Upper lobe of left lung (tissue), 6 donors: ENCODE results near the gene USP54. TPM values are rescaled to one million over a fixed set of nuclear protein-coding genes. Genes with fewer than 3 reads are reported as not detected.
A peak's percentile ranks its signal among the peaks of the same experiment; 100 is the strongest.
"Not testable (repeated sequence)": the region's sequence is repeated elsewhere in the genome, so short reads cannot be mapped to it uniquely, and the experiment has no call there.

ENCODE experiments used
- ATAC-seq, 2 donors: fragments of 200-7000 bp; cut with Tn5 transposase; one replicate each; pipeline ENCODE4 v1.9.1; 2022; ENCODE audit warnings: mild to moderate bottlenecking in 2 of 2, moderate library complexity in 2 of 2; ENCODE audit not compliant: low FRiP score in 2 of 2
- DNase-seq, 2 donors: peaks; one replicate each; pipeline ENCODE4 v3.0.0-alpha.2; 2019 to 2020
- H3K27ac ChIP-seq, 4 donors: fragments of 200-600 bp; sonication (generic); one replicate each; pipeline ENCODE4 v1.5.1; 2016 to 2019
- H3K27me3 ChIP-seq, 4 donors: fragments of 200-600 bp; sonication (generic); one replicate each; pipeline ENCODE4 v1.5.1; 2017 to 2019
- H3K36me3 ChIP-seq, 4 donors: fragments of 200-600 bp; sonication (generic); one replicate each; pipeline ENCODE4 v1.5.1; 2016 to 2019
- H3K4me1 ChIP-seq, 4 donors: fragments of 200-600 bp; sonication (generic); one replicate each; pipeline ENCODE4 v1.5.1; 2018 to 2019
- H3K4me3 ChIP-seq, 4 donors: fragments of 200-600 bp; sonication (generic); one replicate each; pipeline ENCODE4 v1.5.1; 2017 to 2019; ENCODE audit warnings: mild to moderate bottlenecking in 2 of 4, moderate library complexity in 1 of 4
- H3K9me3 ChIP-seq, 4 donors: fragments of 200-600 bp; sonication (generic); one replicate each; pipeline ENCODE4 v1.5.1; 2018 to 2019
- EP300 ChIP-seq, 4 donors: sonication (generic); formaldehyde crosslinking; IDR thresholded peaks; one replicate each; pipeline ENCODE4 v1.5.1; 2017; ENCODE audit warnings: antibody characterized with exemption in 4 of 4, control low read depth in 2 of 4
- POLR2A ChIP-seq, 4 donors: fragments of 450-650 bp; IDR thresholded peaks; one replicate each; pipeline ENCODE4 v1.5.1; 2016 to 2017; ENCODE audit warnings: antibody characterized with exemption in 4 of 4, mild to moderate bottlenecking in 2 of 4
- POLR2AphosphoS5 ChIP-seq, 2 donors: sonication (generic); formaldehyde crosslinking; IDR thresholded peaks; one replicate each; pipeline ENCODE4 v1.5.1; 2017; ENCODE audit warnings: antibody characterized with exemption in 2 of 2
- WGBS, 2 donors: methylation state at CpG; one replicate each; pipeline ENCODE4 v1.1.5; 2017 to 2018; 5-methylcytosine and 5-hydroxymethylcytosine counted together
- total RNA-seq, 6 donors: library from RNA; depleted of rRNA in 4 of 6; stranded (reverse); fragments of >200 nt in 4 of 6; gene quantifications; one replicate each; pipeline versions ENCODE4 v1.1.0 to v1.2.1, GENCODE V29; 2016 to 2021
- TF ChIP-seq, protein P1 (sequence below), 6 experiments: fragments of 450-650 bp in 4 of 6; fragments of 200-600 bp in 2 of 6; sonication (generic) in 2 of 6; IDR thresholded peaks; one replicate each; pipeline ENCODE4 v1.5.1; 2016 to 2019; ENCODE audit warnings: antibody characterized with exemption in 6 of 6
- donor health status: DM: no; HTN: no; CAD: no; lungs with moderate emphysema.
- donor health status: DM: no; HTN: yes; CAD: no; lungs with severe emphysema.

USP54 gene
- total RNA-seq, 6 donors from 2014 or later = 67.9 to 188 (median 120) TPM

- WGBS, 2 donors = 90 to 97% methylated on average over 2 of the region's 2 CpGs
Observed at GRCh38 chr10:73581918-73582317, 9.2 kb downstream of the USP54 start.

DNA sequence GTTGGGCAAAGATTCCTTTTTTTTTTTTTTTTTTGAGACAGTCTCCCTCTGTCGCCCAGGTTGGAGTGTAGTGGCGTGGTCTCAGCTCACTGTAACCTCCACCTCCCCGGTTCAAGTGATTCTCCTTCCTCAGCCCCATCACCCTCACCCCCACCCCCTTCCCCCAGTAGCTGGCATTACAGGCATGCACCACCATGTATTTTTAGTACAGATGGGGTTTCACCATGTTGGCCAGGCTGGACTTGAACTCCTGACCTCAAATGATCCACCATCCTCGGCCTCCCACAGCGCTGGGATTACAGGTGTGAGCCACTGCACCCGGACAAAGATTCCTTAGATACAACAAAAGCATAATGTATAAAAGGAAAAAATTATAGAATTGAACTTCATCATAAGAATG lies 12.2 kb downstream of the USP54 start:
- Histone ChIP-seq H3K4me1 (peaks cover 6 to 13% (median 9%) of the 10 kb centered on the region in 4 donors), H3K27ac (peak overlapping the region in 2 of 4 donors; percentile 62 to 79)
- 90 to 92% methylated on average over 6 of the region's 6 CpGs for WGBS, 2 donors
- H3K4me3 ChIP-seq, H3K36me3 ChIP-seq, ATAC-seq, H3K9me3 ChIP-seq, H3K27me3 ChIP-seq, DNase-seq: not testable (repeated sequence)

More at GRCh38 chr10:73581918-73582317, 9.2 kb downstream of the USP54 start:
- ATAC-seq (no peak), DNase-seq (no peak)
- Histone ChIP-seq H3K4me3 (no peak overlapping the region), H3K9me3 (no peaks in the 10 kb centered on the region), H3K27ac (no peak overlapping the region), H3K27me3 (no peaks in the 10 kb centered on the region), H3K36me3 (no peaks in the 10 kb centered on the region), H3K4me1 (peaks cover 13 to 26% (median 16%) of the 10 kb centered on the region in 4 donors)
- TF ChIP-seq, protein P1, sequence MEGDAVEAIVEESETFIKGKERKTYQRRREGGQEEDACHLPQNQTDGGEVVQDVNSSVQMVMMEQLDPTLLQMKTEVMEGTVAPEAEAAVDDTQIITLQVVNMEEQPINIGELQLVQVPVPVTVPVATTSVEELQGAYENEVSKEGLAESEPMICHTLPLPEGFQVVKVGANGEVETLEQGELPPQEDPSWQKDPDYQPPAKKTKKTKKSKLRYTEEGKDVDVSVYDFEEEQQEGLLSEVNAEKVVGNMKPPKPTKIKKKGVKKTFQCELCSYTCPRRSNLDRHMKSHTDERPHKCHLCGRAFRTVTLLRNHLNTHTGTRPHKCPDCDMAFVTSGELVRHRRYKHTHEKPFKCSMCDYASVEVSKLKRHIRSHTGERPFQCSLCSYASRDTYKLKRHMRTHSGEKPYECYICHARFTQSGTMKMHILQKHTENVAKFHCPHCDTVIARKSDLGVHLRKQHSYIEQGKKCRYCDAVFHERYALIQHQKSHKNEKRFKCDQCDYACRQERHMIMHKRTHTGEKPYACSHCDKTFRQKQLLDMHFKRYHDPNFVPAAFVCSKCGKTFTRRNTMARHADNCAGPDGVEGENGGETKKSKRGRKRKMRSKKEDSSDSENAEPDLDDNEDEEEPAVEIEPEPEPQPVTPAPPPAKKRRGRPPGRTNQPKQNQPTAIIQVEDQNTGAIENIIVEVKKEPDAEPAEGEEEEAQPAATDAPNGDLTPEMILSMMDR (IDR thresholded peaks at IDR 0.05) = no peak
- TF ChIP-seq POLR2A (IDR thresholded peaks at IDR 0.05) = no peak
- no peak for TF ChIP-seq EP300 (IDR thresholded peaks at IDR 0.05)
- TF ChIP-seq POLR2AphosphoS5 (IDR thresholded peaks at IDR 0.05) = no peak

GRCh38 chr10:73577788-73578187 lies 13.4 kb downstream of the USP54 start:
- Histone ChIP-seq H3K4me1 (peaks cover 6 to 13% (median 9%) of the 10 kb centered on the region in 4 donors), H3K27me3 (no peaks in the 10 kb centered on the region), H3K36me3 (no peaks in the 10 kb centered on the region), H3K9me3 (no peaks in the 10 kb centered on the region), H3K4me3 (no peak overlapping the region), H3K27ac (peak overlapping the region; percentile 75 to 80 (median 77))
- TF ChIP-seq POLR2A (IDR thresholded peaks at IDR 0.05) = peak in 1 of 4 donors; percentile 51
- peak in 1 of 4 donors; percentile 95 for TF ChIP-seq EP300 (IDR thresholded peaks at IDR 0.05)
- TF ChIP-seq, protein P1 (IDR thresholded peaks at IDR 0.05) = no peak
- TF ChIP-seq POLR2AphosphoS5 (IDR thresholded peaks at IDR 0.05) = peak; percentile 77 to 81
- WGBS, 2 donors = 75 to 79% methylated on average over 1 of the region's 1 CpG
- ATAC-seq (peak; percentile 73 to 90), DNase-seq (peak in 1 of 2 donors; percentile 92)

DNA sequence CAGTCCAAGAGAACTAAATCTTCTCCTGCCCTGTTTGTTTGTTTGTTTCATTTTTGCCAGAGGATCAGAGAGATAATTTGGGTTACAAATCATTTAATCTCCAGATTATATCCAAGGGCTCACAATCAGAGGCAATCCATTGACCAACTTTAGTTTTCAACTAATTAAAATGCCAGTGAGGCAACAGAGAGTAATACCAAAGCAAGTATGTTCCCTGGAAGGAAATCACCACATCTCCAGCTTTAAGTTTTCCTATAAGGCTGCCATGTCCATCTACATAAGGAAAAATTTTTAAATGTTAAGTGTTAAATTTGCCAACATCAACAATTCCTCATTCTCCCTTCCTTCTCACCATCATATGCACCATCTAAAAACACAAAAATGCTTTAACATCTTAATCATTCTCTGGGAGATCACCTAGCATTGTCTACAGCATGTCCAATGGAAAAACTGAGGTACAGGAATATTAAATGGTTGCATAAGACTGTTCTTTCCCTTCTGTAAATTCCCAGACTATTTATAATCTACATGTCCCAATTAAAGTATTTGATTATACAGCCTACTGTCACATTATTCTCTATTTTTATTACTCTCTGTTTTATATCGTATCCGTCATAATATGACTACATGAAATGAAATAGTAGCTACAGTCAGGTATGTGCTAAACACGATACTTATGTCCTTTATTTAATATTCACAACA lies 14.1 kb downstream of the USP54 start:
- H3K36me3 ChIP-seq = no peaks in the 10 kb centered on the region
- WGBS, 2 donors = 66 to 71% methylated on average over 3 of the region's 3 CpGs
- ATAC-seq = no peak
- DNase-seq = no peak
- no peak overlapping the region for H3K4me3 ChIP-seq
- TF ChIP-seq POLR2AphosphoS5 (IDR thresholded peaks at IDR 0.05) (no peak), EP300 (IDR thresholded peaks at IDR 0.05) (no peak), POLR2A (IDR thresholded peaks at IDR 0.05) (no peak)
- TF ChIP-seq, protein P1 (IDR thresholded peaks at IDR 0.05) = no peak
- H3K27ac ChIP-seq = peak overlapping the region; percentile 75 to 80 (median 77)
- no peaks in the 10 kb centered on the region for H3K27me3 ChIP-seq
- no peaks in the 10 kb centered on the region for H3K9me3 ChIP-seq
- H3K4me1 ChIP-seq = peaks cover 8 to 13% (median 9%) of the 10 kb centered on the region in 4 donors

GRCh38 chr10:73576178-73576889 lies 14.8 kb downstream of the USP54 start:
- H3K4me1 ChIP-seq = peaks cover 9 to 13% (median 10%) of the 10 kb centered on the region in 4 donors
- H3K9me3 ChIP-seq = no peaks in the 10 kb centered on the region
- H3K4me3 ChIP-seq = peak overlapping the region in 3 of 4 donors; percentile 33 to 51 (median 51)
- H3K27ac ChIP-seq = peak overlapping the region; percentile 75 to 80 (median 77)
- H3K27me3 ChIP-seq = no peaks in the 10 kb centered on the region
- no peaks in the 10 kb centered on the region for H3K36me3 ChIP-seq
- DNase-seq (no peak), ATAC-seq (peak; percentile 82 to 91)
- WGBS, 2 donors = 31 to 34% methylated on average over 4 of the region's 4 CpGs
- TF ChIP-seq POLR2A (IDR thresholded peaks at IDR 0.05) (peak in 2 of 4 donors; percentile 46 to 82), EP300 (IDR thresholded peaks at IDR 0.05) (peak in 1 of 4 donors; percentile 40), POLR2AphosphoS5 (IDR thresholded peaks at IDR 0.05) (peak; percentile 26 to 34)
- TF ChIP-seq, protein P1 (IDR thresholded peaks at IDR 0.05) = no peak

DNA sequence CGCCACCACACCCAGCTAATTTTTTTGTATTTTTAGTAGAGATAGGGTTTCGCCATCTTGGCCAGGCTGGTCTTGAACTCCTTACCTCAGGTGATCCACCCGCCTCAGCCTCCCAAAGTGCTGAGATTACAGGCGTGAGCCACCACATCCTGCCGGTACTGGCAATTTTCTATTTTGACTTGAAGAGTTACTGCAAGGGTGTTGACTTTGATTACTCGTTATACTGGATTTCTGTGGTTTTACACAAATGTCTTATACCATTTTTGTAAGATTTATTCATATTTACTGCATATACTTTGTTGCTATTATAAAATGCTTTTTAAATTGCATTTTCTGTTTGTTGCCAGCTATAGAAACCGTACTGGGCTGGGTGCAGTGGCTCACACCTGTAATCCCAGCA lies 24.1 kb downstream of the USP54 start:
- not testable (repeated sequence) for H3K27me3 ChIP-seq, ATAC-seq, H3K27ac ChIP-seq, H3K4me1 ChIP-seq, H3K4me3 ChIP-seq, H3K9me3 ChIP-seq, DNase-seq
- WGBS, 2 donors = 87 to 92% methylated on average over 7 of the region's 7 CpGs
- H3K36me3 ChIP-seq = peaks cover 0 to 24% (median 5%) of the 10 kb centered on the region in 4 donors
